WTC11 (cell line): Measurements from ENCODE around the gene RNF150.

Source experiments
- CBFB ChIP-seq: sonication (generic); formaldehyde crosslinking; IDR thresholded peaks from 2 replicates; pipeline ENCODE4 v1.8.1; 2022; ENCODE audit warnings: mild to moderate bottlenecking, low read depth, missing genetic modification reagents
- ELF4 ChIP-seq: sonication (generic); formaldehyde crosslinking; IDR thresholded peaks from 2 replicates; pipeline ENCODE4 v1.8.1; 2022; ENCODE audit warnings: low read depth, mild to moderate bottlenecking, moderate library complexity, missing genetic modification reagents
- FOXK1 ChIP-seq: sonication (generic); formaldehyde crosslinking; IDR thresholded peaks from 2 replicates; pipeline ENCODE4 v1.8.0; 2022; ENCODE audit warnings: mild to moderate bottlenecking, moderate library complexity, missing genetic modification reagents
- NR3C1 ChIP-seq: sonication (generic); formaldehyde crosslinking; conservative IDR thresholded peaks from 2 replicates; pipeline ENCODE4 v1.8.1; 2023; ENCODE audit warnings: low read depth, mild to moderate bottlenecking, missing genetic modification reagents
- TF ChIP-seq, protein P1 (sequence below): sonication (generic); formaldehyde crosslinking; IDR thresholded peaks from 2 replicates; pipeline ENCODE4 v1.8.1; 2023; ENCODE audit warnings: mild to moderate bottlenecking, missing genetic modification reagents, moderate library complexity
- TF ChIP-seq, protein P2 (sequence below): sonication (generic); formaldehyde crosslinking; IDR thresholded peaks from 2 replicates; pipeline ENCODE4 v1.8.0; 2022; ENCODE audit warnings: mild to moderate bottlenecking, missing genetic modification reagents
- TF ChIP-seq, protein P3 (sequence below): fragments of 200-600 bp; IDR thresholded peaks from 2 replicates; pipeline ENCODE4 v1.8.0; 2022; ENCODE audit warnings: antibody characterized with exemption
- TF ChIP-seq, protein P4 (sequence below): sonication (generic); formaldehyde crosslinking; IDR thresholded peaks from 2 replicates; pipeline ENCODE4 v1.8.0; 2022; ENCODE audit warnings: mild to moderate bottlenecking, missing genetic modification reagents
- TF ChIP-seq, protein P5 (sequence below): sonication (generic); formaldehyde crosslinking; IDR thresholded peaks from 2 replicates; pipeline ENCODE4 v1.8.1; 2023; ENCODE audit warnings: mild to moderate bottlenecking, missing genetic modification reagents, borderline replicate concordance
- TF ChIP-seq, protein P6 (sequence below): sonication (generic); formaldehyde crosslinking; IDR thresholded peaks from 2 replicates; pipeline ENCODE4 v1.8.1; 2022; ENCODE audit warnings: low read depth, mild to moderate bottlenecking, moderate library complexity, missing genetic modification reagents, borderline replicate concordance

DNA sequence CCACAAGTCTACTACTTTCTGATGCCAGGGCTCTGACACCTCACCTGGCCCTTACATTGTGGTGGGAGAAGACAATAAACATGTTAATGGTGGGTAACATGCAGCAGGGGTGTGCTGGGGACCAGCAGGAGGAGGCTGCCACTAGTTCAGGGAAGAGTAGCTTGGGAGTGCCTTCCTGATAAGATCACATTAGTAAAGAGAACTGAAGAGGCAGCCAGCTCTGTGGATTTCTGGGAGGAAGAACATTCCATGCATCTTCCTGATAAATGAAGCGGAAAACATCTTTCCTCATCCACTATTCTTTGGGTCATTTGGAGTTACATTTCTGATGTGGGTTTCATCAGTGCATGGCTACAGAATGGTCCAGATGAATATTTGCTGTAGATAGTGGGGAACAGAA is 9.0 kb downstream of the RNF150 start:
- TF ChIP-seq, protein P1, sequence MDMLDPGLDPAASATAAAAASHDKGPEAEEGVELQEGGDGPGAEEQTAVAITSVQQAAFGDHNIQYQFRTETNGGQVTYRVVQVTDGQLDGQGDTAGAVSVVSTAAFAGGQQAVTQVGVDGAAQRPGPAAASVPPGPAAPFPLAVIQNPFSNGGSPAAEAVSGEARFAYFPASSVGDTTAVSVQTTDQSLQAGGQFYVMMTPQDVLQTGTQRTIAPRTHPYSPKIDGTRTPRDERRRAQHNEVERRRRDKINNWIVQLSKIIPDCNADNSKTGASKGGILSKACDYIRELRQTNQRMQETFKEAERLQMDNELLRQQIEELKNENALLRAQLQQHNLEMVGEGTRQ (CRISPR knock-in tag) = no peak
- TF ChIP-seq, protein P2, sequence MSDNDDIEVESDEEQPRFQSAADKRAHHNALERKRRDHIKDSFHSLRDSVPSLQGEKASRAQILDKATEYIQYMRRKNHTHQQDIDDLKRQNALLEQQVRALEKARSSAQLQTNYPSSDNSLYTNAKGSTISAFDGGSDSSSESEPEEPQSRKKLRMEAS (CRISPR knock-in tag) = no peak
- TF ChIP-seq NR3C1 (CRISPR knock-in tag) (no peak), FOXK1 (CRISPR knock-in tag) (no peak), CBFB (CRISPR knock-in tag) (no peak), ELF4 (CRISPR knock-in tag) (no peak)
- TF ChIP-seq, protein P3, sequence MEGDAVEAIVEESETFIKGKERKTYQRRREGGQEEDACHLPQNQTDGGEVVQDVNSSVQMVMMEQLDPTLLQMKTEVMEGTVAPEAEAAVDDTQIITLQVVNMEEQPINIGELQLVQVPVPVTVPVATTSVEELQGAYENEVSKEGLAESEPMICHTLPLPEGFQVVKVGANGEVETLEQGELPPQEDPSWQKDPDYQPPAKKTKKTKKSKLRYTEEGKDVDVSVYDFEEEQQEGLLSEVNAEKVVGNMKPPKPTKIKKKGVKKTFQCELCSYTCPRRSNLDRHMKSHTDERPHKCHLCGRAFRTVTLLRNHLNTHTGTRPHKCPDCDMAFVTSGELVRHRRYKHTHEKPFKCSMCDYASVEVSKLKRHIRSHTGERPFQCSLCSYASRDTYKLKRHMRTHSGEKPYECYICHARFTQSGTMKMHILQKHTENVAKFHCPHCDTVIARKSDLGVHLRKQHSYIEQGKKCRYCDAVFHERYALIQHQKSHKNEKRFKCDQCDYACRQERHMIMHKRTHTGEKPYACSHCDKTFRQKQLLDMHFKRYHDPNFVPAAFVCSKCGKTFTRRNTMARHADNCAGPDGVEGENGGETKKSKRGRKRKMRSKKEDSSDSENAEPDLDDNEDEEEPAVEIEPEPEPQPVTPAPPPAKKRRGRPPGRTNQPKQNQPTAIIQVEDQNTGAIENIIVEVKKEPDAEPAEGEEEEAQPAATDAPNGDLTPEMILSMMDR = no peak
- TF ChIP-seq, protein P4, sequence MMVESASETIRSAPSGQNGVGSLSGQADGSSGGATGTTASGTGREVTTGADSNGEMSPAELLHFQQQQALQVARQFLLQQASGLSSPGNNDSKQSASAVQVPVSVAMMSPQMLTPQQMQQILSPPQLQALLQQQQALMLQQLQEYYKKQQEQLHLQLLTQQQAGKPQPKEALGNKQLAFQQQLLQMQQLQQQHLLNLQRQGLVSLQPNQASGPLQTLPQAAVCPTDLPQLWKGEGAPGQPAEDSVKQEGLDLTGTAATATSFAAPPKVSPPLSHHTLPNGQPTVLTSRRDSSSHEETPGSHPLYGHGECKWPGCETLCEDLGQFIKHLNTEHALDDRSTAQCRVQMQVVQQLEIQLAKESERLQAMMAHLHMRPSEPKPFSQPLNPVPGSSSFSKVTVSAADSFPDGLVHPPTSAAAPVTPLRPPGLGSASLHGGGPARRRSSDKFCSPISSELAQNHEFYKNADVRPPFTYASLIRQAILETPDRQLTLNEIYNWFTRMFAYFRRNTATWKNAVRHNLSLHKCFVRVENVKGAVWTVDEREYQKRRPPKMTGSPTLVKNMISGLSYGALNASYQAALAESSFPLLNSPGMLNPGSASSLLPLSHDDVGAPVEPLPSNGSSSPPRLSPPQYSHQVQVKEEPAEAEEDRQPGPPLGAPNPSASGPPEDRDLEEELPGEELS = no peak
- TF ChIP-seq, protein P5, sequence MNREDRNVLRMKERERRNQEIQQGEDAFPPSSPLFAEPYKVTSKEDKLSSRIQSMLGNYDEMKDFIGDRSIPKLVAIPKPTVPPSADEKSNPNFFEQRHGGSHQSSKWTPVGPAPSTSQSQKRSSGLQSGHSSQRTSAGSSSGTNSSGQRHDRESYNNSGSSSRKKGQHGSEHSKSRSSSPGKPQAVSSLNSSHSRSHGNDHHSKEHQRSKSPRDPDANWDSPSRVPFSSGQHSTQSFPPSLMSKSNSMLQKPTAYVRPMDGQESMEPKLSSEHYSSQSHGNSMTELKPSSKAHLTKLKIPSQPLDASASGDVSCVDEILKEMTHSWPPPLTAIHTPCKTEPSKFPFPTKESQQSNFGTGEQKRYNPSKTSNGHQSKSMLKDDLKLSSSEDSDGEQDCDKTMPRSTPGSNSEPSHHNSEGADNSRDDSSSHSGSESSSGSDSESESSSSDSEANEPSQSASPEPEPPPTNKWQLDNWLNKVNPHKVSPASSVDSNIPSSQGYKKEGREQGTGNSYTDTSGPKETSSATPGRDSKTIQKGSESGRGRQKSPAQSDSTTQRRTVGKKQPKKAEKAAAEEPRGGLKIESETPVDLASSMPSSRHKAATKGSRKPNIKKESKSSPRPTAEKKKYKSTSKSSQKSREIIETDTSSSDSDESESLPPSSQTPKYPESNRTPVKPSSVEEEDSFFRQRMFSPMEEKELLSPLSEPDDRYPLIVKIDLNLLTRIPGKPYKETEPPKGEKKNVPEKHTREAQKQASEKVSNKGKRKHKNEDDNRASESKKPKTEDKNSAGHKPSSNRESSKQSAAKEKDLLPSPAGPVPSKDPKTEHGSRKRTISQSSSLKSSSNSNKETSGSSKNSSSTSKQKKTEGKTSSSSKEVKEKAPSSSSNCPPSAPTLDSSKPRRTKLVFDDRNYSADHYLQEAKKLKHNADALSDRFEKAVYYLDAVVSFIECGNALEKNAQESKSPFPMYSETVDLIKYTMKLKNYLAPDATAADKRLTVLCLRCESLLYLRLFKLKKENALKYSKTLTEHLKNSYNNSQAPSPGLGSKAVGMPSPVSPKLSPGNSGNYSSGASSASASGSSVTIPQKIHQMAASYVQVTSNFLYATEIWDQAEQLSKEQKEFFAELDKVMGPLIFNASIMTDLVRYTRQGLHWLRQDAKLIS (CRISPR knock-in tag) = no peak
- TF ChIP-seq, protein P6, sequence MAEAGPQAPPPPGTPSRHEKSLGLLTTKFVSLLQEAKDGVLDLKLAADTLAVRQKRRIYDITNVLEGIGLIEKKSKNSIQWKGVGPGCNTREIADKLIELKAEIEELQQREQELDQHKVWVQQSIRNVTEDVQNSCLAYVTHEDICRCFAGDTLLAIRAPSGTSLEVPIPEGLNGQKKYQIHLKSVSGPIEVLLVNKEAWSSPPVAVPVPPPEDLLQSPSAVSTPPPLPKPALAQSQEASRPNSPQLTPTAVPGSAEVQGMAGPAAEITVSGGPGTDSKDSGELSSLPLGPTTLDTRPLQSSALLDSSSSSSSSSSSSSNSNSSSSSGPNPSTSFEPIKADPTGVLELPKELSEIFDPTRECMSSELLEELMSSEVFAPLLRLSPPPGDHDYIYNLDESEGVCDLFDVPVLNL (CRISPR knock-in tag) = no peak
